NT2/D1 (cell line): ENCODE results near the gene TRPM4.
"Not testable (repeated sequence)": the region's sequence is repeated elsewhere in the genome, so short reads cannot be mapped to it uniquely, and the experiment has no call there.

Source experiments
- DNase-seq: peaks from one replicate; pipeline ENCODE4 v3.0.0-alpha.2; 2011; ENCODE audit warnings: low read depth, low spot score
- H3K27me3 ChIP-seq: 2 replicates; pipeline ENCODE4 v1.6.0; 2011; ENCODE audit warnings: mild to moderate bottlenecking; ENCODE audit not compliant: insufficient read length, insufficient read depth
- H3K36me3 ChIP-seq: 2 replicates; pipeline ENCODE4 v1.6.1; 2011; ENCODE audit warnings: mild to moderate bottlenecking, low read length, mixed read lengths; ENCODE audit not compliant: insufficient read depth, insufficient read length
- H3K4me1 ChIP-seq: 2 replicates; pipeline ENCODE4 v1.5.1; 2011; ENCODE audit not compliant: insufficient read depth, insufficient read length
- H3K4me3 ChIP-seq: 2 replicates; pipeline ENCODE4 v1.5.1; 2011; ENCODE audit warnings: low read depth; ENCODE audit not compliant: insufficient read length
- H3K9ac ChIP-seq: 2 replicates; pipeline ENCODE4 v1.6.0; 2011; ENCODE audit warnings: low read depth; ENCODE audit not compliant: insufficient read length
- H3K9me3 ChIP-seq: 2 replicates; pipeline ENCODE4 v1.5.1; 2011; ENCODE audit warnings: mild to moderate bottlenecking, low read length; ENCODE audit not compliant: insufficient read depth
- SUZ12 ChIP-seq: IDR thresholded peaks from 2 replicates; pipeline ENCODE4 v1.6.1; 2011; ENCODE audit not compliant: insufficient read length, insufficient read depth; ENCODE audit errors: extremely low read depth
- YY1 ChIP-seq: IDR thresholded peaks from 2 replicates; pipeline ENCODE4 v1.6.1; 2011; ENCODE audit not compliant: insufficient read length, insufficient read depth
- ZNF274 ChIP-seq: IDR thresholded peaks from 2 replicates; pipeline ENCODE4 v1.6.1; 2011; ENCODE audit warnings: mild to moderate bottlenecking, low read depth, low read length

Gene TRPM4

DNA sequence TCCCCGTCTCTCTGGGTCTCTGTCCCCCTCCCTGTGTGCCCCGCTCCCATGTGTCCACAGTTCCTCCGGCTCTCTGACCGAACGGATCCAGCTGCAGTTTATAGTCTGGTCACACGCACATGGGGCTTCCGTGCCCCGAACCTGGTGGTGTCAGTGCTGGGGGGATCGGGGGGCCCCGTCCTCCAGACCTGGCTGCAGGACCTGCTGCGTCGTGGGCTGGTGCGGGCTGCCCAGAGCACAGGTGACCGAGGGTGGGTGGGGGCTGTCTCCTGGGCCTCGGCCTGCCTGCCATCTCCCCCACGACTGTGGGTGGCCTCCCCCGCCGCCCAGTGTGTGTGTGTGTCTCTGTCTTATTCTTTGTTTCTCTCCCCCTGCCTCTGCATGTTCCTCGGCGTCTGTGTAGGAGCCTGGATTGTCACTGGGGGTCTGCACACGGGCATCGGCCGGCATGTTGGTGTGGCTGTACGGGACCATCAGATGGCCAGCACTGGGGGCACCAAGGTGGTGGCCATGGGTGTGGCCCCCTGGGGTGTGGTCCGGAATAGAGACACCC, 10.3 kb downstream of the TRPM4 start:
- Histone ChIP-seq H3K9me3 (no peaks in the 10 kb centered on the region), H3K9ac (no peak overlapping the region), H3K36me3 (no peaks in the 10 kb centered on the region), H3K4me1 (peaks cover 8% of the 10 kb centered on the region), H3K4me3 (no peak overlapping the region), H3K27me3 (no peaks in the 10 kb centered on the region)
- TF ChIP-seq SUZ12, result no peak
- TF ChIP-seq ZNF274, result no peak
- no peak for TF ChIP-seq YY1
- no peak for DNase-seq

- Histone ChIP-seq H3K36me3 (no peaks in the 10 kb centered on the region), H3K4me3 (no peak overlapping the region), H3K27me3 (no peaks in the 10 kb centered on the region), H3K9ac (no peak overlapping the region), H3K9me3 (no peaks in the 10 kb centered on the region), H3K4me1 (peaks cover 8% of the 10 kb centered on the region)
- TF ChIP-seq ZNF274 (no peak), YY1 (no peak), SUZ12 (no peak)
- DNase-seq, result no peak
These were observed 10.8 kb downstream of the TRPM4 start for GRCh38 chr19:49168421-49168820.

DNA sequence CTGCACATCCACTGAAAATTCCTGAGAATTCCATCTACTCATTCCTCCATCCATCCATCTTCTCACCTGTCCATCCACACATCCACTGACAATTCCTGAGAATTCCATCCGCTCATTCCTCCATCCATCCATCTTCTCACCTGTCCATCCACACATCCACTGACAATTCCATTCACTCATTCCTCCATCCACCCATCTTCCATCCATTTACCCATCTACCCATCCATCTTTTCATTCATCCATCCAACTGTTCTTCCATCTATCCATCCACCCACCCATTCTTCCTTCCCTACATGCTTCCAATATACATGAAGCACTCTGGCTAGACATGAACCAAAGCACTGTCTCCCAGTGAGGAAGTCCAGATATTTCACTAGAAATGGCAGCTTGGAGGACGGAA, 15.6 kb downstream of the TRPM4 start:
- Histone ChIP-seq H3K4me1 (no peaks in the 10 kb centered on the region), H3K27me3 (no peaks in the 10 kb centered on the region), H3K9me3 (no peaks in the 10 kb centered on the region), H3K9ac (no peak overlapping the region), H3K4me3 (no peak overlapping the region), H3K36me3 (no peaks in the 10 kb centered on the region)
- TF ChIP-seq ZNF274 (no peak), YY1 (no peak), SUZ12 (no peak)
- DNase-seq, result no peak

DNA sequence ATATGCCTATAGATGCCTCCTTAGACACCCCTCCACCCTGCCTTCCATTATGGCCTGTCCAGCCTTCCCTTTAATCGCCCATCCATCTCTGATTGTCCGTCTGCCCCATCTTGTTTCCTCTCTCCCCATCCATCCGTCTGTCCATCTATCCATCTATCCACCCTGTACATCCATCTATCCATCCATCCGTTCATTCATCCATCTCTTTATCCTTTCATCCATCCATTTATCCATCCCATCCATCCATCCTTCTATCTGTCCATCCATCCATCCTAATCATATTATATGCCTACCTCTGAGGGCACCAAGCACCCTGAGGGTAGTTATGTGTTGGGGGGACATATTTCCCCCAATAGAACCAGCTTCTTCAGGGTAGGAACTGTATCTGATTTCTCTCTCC, 23.1 kb downstream of the TRPM4 start:
- H3K9me3 ChIP-seq, result no peaks in the 10 kb centered on the region
- H3K4me3 ChIP-seq, result no peak overlapping the region
- H3K27me3 ChIP-seq, result no peaks in the 10 kb centered on the region
- no peaks in the 10 kb centered on the region for H3K4me1 ChIP-seq
- no peaks in the 10 kb centered on the region for H3K36me3 ChIP-seq
- no peak for DNase-seq
- no peak for TF ChIP-seq ZNF274
- no peak for TF ChIP-seq SUZ12
- no peak for TF ChIP-seq YY1
- H3K9ac ChIP-seq, result no peak overlapping the region

DNA sequence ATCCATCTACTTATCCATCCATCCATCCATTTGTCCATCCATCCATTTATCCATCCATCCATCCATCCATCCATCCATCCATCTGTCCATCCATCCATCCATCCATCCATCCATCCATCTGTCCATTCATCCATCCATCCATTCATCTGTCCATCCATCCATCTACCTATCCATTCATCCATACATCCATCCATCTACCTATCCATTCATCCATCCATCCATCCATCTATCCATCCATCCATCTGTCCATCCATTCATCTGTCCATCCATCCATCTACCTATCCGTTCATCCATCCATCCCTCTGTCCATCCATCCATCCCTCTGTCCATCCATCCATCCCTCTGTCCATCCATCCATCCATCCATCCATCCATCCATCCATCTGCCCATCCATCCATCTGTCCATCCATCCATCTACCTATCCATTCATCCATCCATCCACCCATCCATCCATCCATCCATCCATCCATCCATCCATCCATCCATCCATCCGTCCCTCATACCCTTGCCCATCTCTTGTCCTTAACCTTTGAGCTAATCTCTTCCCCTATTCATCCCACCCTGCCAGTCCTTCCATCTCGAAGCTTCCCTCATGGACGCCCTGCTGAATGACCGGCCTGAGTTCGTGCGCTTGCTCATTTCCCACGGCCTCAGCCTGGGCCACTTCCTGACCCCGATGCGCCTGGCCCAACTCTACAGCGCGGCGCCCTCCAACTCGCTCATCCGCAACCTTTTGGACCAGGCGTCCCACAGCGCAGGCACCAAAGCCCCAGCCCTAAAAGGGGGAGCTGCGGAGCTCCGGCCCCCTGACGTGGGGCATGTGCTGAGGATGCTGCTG, 24.6 kb downstream of the TRPM4 start:
- not testable (repeated sequence) for H3K27me3 ChIP-seq, H3K9ac ChIP-seq, DNase-seq, H3K4me3 ChIP-seq, H3K36me3 ChIP-seq, H3K9me3 ChIP-seq, H3K4me1 ChIP-seq

DNA sequence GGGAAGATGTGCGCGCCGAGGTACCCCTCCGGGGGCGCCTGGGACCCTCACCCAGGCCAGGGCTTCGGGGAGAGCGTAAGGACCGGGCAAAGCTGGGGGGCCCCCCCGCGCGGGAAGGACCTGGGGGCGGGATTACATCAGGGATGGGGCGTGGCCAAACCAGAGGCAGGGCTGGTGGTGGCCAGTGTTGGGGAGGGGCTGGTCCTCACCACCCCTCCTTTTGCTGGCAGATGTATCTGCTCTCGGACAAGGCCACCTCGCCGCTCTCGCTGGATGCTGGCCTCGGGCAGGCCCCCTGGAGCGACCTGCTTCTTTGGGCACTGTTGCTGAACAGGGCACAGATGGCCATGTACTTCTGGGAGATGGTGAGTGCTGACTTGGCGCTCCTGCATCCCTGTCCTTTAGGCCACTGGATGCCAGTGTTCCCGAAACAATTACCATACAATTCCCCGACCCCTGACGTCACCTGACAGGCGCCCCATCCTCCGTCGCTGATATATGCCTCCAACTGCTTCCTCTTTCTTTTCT, 25.3 kb downstream of the TRPM4 start:
- Histone ChIP-seq H3K4me1 (no peaks in the 10 kb centered on the region), H3K4me3 (no peak overlapping the region), H3K36me3 (no peaks in the 10 kb centered on the region), H3K27me3 (no peaks in the 10 kb centered on the region), H3K9me3 (no peaks in the 10 kb centered on the region), H3K9ac (no peak overlapping the region)
- TF ChIP-seq ZNF274 (no peak), YY1 (no peak), SUZ12 (no peak)
- DNase-seq, result no peak

DNA sequence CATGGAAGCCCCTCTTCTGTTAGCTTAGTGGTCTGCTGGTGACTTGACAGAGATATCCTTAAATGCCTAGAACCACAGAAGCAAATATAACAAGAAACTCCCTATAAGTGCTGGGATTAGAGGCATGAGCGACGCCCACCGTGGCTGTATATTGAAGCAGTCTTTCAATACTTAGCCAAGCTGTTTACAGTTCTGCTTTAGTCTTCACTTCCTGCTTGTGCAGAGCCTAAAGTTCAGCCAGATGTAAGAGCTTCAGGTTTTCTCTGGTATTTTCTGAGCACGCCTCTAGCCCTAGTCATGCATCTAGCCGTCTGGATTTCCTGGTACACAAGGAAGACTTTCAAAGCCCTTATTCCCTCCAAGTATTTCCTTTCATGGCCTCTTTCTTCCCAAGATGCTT, 28.5 kb downstream of the TRPM4 start:
- no peak for TF ChIP-seq SUZ12
- no peak for TF ChIP-seq YY1
- no peak for TF ChIP-seq ZNF274
- Histone ChIP-seq H3K27me3 (no peaks in the 10 kb centered on the region), H3K9me3 (no peaks in the 10 kb centered on the region), H3K9ac (no peak overlapping the region), H3K4me3 (no peak overlapping the region), H3K4me1 (no peaks in the 10 kb centered on the region), H3K36me3 (no peaks in the 10 kb centered on the region)
- DNase-seq, result no peak
